Heart right ventricle (tissue), 16 donors: ENCODE data around the gene HSF5. TPM values are rescaled to one million over a fixed set of nuclear protein-coding genes. Genes with fewer than 3 reads are reported as not detected.

Experiments
- ATAC-seq, 8 donors: fragments of 200-7000 bp; cut with Tn5 transposase; one replicate each; pipeline ENCODE4 v1.9.1; 2020; ENCODE audit warnings: mild to moderate bottlenecking in 8 of 8, moderate library complexity in 8 of 8, moderate number of reproducible peaks in 1 of 8
- DNase-seq, 2 donors: peaks; one replicate each; pipeline ENCODE4 v3.0.0-alpha.2; 2020
- H3K27ac ChIP-seq, 10 donors: fragments of 200-600 bp; sonication (generic) in 2 of 10; one replicate each; pipeline versions ENCODE4 v1.5.0 to v1.8.0; 2020 to 2022; ENCODE audit warnings: mild to moderate bottlenecking in 3 of 10
- H3K27me3 ChIP-seq, 7 donors: fragments of 200-600 bp; one replicate each; pipeline ENCODE4 v1.8.0; 2021 to 2022; ENCODE audit warnings: mild to moderate bottlenecking in 2 of 7
- H3K36me3 ChIP-seq, 9 donors: fragments of 200-600 bp; sonication (generic) in 1 of 9; one replicate each; pipeline versions ENCODE4 v1.5.0 to v1.8.0; 2020 to 2022; ENCODE audit warnings: mild to moderate bottlenecking in 2 of 9
- H3K4me1 ChIP-seq, 9 donors: fragments of 200-600 bp; sonication (generic) in 1 of 9; one replicate each; pipeline versions ENCODE4 v1.5.0 to v1.8.0; 2020 to 2022; ENCODE audit warnings: mild to moderate bottlenecking in 4 of 9
- H3K4me3 ChIP-seq, 10 donors: fragments of 200-600 bp; sonication (generic) in 2 of 10; one replicate each; pipeline versions ENCODE4 v1.5.0 to v1.8.0; 2020 to 2022; ENCODE audit warnings: mild to moderate bottlenecking in 7 of 10, moderate library complexity in 2 of 10
- H3K9me3 ChIP-seq, 11 donors: fragments of 200-600 bp in 10 of 11; sonication (generic) in 2 of 11; one replicate each; pipeline versions ENCODE4 v1.5.0 to v1.8.0; 2013 to 2022; ENCODE audit warnings: mild to moderate bottlenecking in 2 of 11, control low read depth in 1 of 11, moderate library complexity in 1 of 11
- CTCF ChIP-seq, 9 donors: fragments of 200-600 bp; sonication (generic) in 2 of 9; IDR thresholded peaks; one replicate each; pipeline versions ENCODE4 v1.5.0 to v1.8.0; 2021 to 2022; ENCODE audit warnings: antibody characterized with exemption in 9 of 9, mild to moderate bottlenecking in 5 of 9, moderate library complexity in 1 of 9
- WGBS, 2 donors: extraction: QIAGEN DNeasy Blood & Tissue Kit; methylation state at CpG; one replicate each; pipeline ENCODE4 v1.1.7; 2013; ENCODE audit warnings: inconsistent platforms in 1 of 2; 5-methylcytosine and 5-hydroxymethylcytosine counted together
- intact Hi-C, 10 donors: fragments of 100-400 bp; cut with DNase I; formaldehyde crosslinking; loops; one replicate each; pipeline versions ENCODE4 v1.11.1 to v1.14.2; 2022
- polyA plus RNA-seq, 2 donors: library from polyadenylated mRNA; stranded (reverse); fragments of 200-250 nt; gene quantifications; one replicate each; pipeline ENCODE4 v1.2.3, GENCODE V29; 2013
- total RNA-seq, 10 donors: library from RNA; stranded (reverse); fragmentation: NEBNext Ultra II Directional in 3 of 10; extraction: Animal tissue kit (Norgen Biotek cat#: 25700) in 3 of 10; gene quantifications; one replicate each; pipeline versions ENCODE4 v1.2.1 to v1.2.4, GENCODE V29; 2021 to 2023
- donor health status: Arrhythmogenic right ventricular cardiomyopathy.
- donor health status: ischemic (EF 13 %, LVEDD 7.1; RV severe dilation, severe dysfunction).
- donor health status: healthy with polysubstance abuse.
- donor health status: DM: no; HTN: yes; CAD: no.
- donor health status: DM: no; HTN: no; CAD: no.
- donor health status: ischemic (EF 25% LVEDD 6.9; RV normal size, moderate dysfunction).
- donor health status: ischemic (EF 25% LVEDD 5.7; RV mildly dilated, moderate dysfunction).
- donor health status: healthy.
- donor health status: DM: yes; HTN: yes; CAD: no.
- donor health status: Ischemic cardiomyopathy.
- donor health status: ischemic (EF 35%, LVEDD 5.7; RV mildly dilated, moderate dysfunction).
- donor health status: nonischemic (EF 11% LVEDD 7.7; RV severe dilation, severe dysfunction).
- donor health status: DM: yes; HTN: yes; CAD: no.
- donor health status: PGD.
- donor health status: ischemic (EF 29% LVEDD 5.4; RV normal size, mild dysfunction).
- donor health status: nonischemic (EF 23%, LVEDD 6.1; RV moderate dilation, normal function).

HSF5 gene
- total and polyA plus RNA-seq, 12 donors = 0.04 to 0.14 (median 0.05) TPM; not detected in 9

GRCh38 chr17:58525239-58525638 is 37.0 kb upstream of the HSF5 start:
- Histone ChIP-seq H3K4me1 (peaks cover 6 to 68% (median 60%) of the 10 kb centered on the region in 9 donors), H3K27ac (peak overlapping the region; percentile 21 to 87 (median 66)), H3K9me3 (no peaks in the 10 kb centered on the region), H3K4me3 (peak overlapping the region in 3 of 10 donors; percentile 5 to 17 (median 15)), H3K27me3 (no peaks in the 10 kb centered on the region), H3K36me3 (peaks cover 0 to 33% (median 0%) of the 10 kb centered on the region in 9 donors)
- 38 to 45% methylated on average over 3 of the region's 3 CpGs for WGBS, 2 donors
- peak; percentile 36 to 77 (median 66) for ATAC-seq
- peak; percentile 72 to 74 for DNase-seq
- intact Hi-C loops = loop anchor here in 6 of 10 donors (5.0 to 10.0 kb wide), 6 partner anchors 52 to 480 kb away; partner anchors contain the start of genes RAD51C (in 3 of the 6) and TEX14 (in 3 of the 6)
- no peak for TF ChIP-seq CTCF (IDR thresholded peaks at IDR 0.05)

- Histone ChIP-seq H3K4me1 (peaks cover 13 to 56% (median 49%) of the 10 kb centered on the region in 9 donors), H3K9me3 (no peaks in the 10 kb centered on the region), H3K27ac (peak overlapping the region in 2 of 10 donors; percentile 11 to 96), H3K27me3 (no peaks in the 10 kb centered on the region), H3K36me3 (peaks cover 0 to 33% (median 0%) of the 10 kb centered on the region in 9 donors), H3K4me3 (no peak overlapping the region)
- DNase-seq = no peak
- WGBS, 2 donors = 94 to 95% methylated on average over 10 of the region's 10 CpGs
- no peak for ATAC-seq
- intact Hi-C loops = loop anchor here in 6 of 10 donors (2.0 to 10.0 kb wide), 8 partner anchors 63 to 483 kb away; partner anchors contain the start of genes RAD51C (in 3 of the 6) and TEX14 (in 3 of the 6)
- no peak for TF ChIP-seq CTCF (IDR thresholded peaks at IDR 0.05)
Observed at GRCh38 chr17:58521680-58522079, 33.5 kb upstream of the HSF5 start.

GRCh38 chr17:58520843-58521430 is 32.7 kb upstream of the HSF5 start:
- Histone ChIP-seq H3K4me3 (no peak overlapping the region), H3K4me1 (peaks cover 15 to 58% (median 54%) of the 10 kb centered on the region in 9 donors), H3K9me3 (no peaks in the 10 kb centered on the region), H3K36me3 (peaks cover 0 to 37% (median 0%) of the 10 kb centered on the region in 9 donors), H3K27me3 (no peaks in the 10 kb centered on the region), H3K27ac (peak overlapping the region in 8 of 10 donors; percentile 91 to 96 (median 94))
- DNase-seq (no peak), ATAC-seq (no peak)
- intact Hi-C loops = loop anchor here in 6 of 10 donors (2.0 to 10.0 kb wide), 8 partner anchors 64 to 484 kb away; partner anchors contain the start of genes RAD51C (in 3 of the 6) and TEX14 (in 3 of the 6)
- peak in 7 of 9 donors; percentile 8 to 46 (median 26) for TF ChIP-seq CTCF (IDR thresholded peaks at IDR 0.05)
- 71 to 75% methylated on average over 15 of the region's 15 CpGs for WGBS, 2 donors

- peak overlapping the region; percentile 92 to 98 (median 94) for H3K27ac ChIP-seq
- peaks cover 0 to 27% (median 0%) of the 10 kb centered on the region in 9 donors for H3K36me3 ChIP-seq
- peak; percentile 88 to 94 (median 92) for ATAC-seq
- peak in 1 of 9 donors; percentile 24 for TF ChIP-seq CTCF (IDR thresholded peaks at IDR 0.05)
- no peaks in the 10 kb centered on the region for H3K9me3 ChIP-seq
- no peaks in the 10 kb centered on the region for H3K27me3 ChIP-seq
- 0% methylated on average over 39 of the region's 39 CpGs for WGBS, 2 donors
- peak overlapping the region; percentile 52 to 96 (median 70) for H3K4me3 ChIP-seq
- peak; percentile 99 to 100 for DNase-seq
- peaks cover 25 to 63% (median 60%) of the 10 kb centered on the region in 9 donors for H3K4me1 ChIP-seq
- intact Hi-C loops = loop anchor here in 7 of 10 donors (1.0 to 10.0 kb wide), 16 partner anchors 59 to 637 kb away; partner anchors contain the start of genes RAD51C (in 5 of the 7), TEX14 (in 5 of the 7), SUPT4H1 (in 2 of the 7) and PRR11 (in 1 of the 7)
Observed at GRCh38 chr17:58517928-58518609, 29.9 kb upstream of the HSF5 start.
